ENCODE data around the gene NPHP4. TPM values are rescaled to one million over a fixed set of nuclear protein-coding genes. Genes with fewer than 3 reads are reported as not detected.

The NPHP4 gene
- total RNA-seq, 1 experiment from 2014 or later = 3.4 TPM

GRCh38 chr1:5886541-5887348 lies 105.5 kb downstream of the NPHP4 start:
- DNase-seq (ENCODE audit: low read depth, low spot score) = no peak
- in situ Hi-C loops (cut with HindIII; ENCODE audit: low pct_unique_long_range_greater_than_20kb, low sequenced_read_pairs) = no loop called here

GRCh38 chr1:5886140-5886483 lies 106.1 kb downstream of the NPHP4 start:
- no peak for DNase-seq (ENCODE audit: low read depth, low spot score)
- in situ Hi-C loops (cut with HindIII; ENCODE audit: low pct_unique_long_range_greater_than_20kb, low sequenced_read_pairs) = no loop called here

- in situ Hi-C loops (cut with HindIII; ENCODE audit: low pct_unique_long_range_greater_than_20kb, low sequenced_read_pairs) = no loop called here
These were observed 106.6 kb downstream of the NPHP4 start for GRCh38 chr1:5885471-5886139.

GRCh38 chr1:5884110-5884509 lies 108.1 kb downstream of the NPHP4 start:
- in situ Hi-C loops (cut with HindIII; ENCODE audit: low pct_unique_long_range_greater_than_20kb, low sequenced_read_pairs) = no loop called here

More at GRCh38 chr1:5885471-5886139, 106.6 kb downstream of the NPHP4 start:
- DNase-seq (ENCODE audit: low read depth, low spot score) = no peak

GRCh38 chr1:5883129-5884048 lies 108.8 kb downstream of the NPHP4 start:
- no peak for DNase-seq (ENCODE audit: low read depth, low spot score)
- in situ Hi-C loops (cut with HindIII; ENCODE audit: low pct_unique_long_range_greater_than_20kb, low sequenced_read_pairs) = no loop called here

More at GRCh38 chr1:5884110-5884509, 108.1 kb downstream of the NPHP4 start:
- no peak for DNase-seq (ENCODE audit: low read depth, low spot score)

GRCh38 chr1:5882367-5883128 lies 109.7 kb downstream of the NPHP4 start:
- no peak for DNase-seq (ENCODE audit: low read depth, low spot score)
- in situ Hi-C loops (cut with HindIII; ENCODE audit: low pct_unique_long_range_greater_than_20kb, low sequenced_read_pairs) = no loop called here

- in situ Hi-C loops (cut with HindIII; ENCODE audit: low pct_unique_long_range_greater_than_20kb, low sequenced_read_pairs) = no loop called here
- no peak for DNase-seq (ENCODE audit: low read depth, low spot score)
These were observed 110.6 kb downstream of the NPHP4 start for GRCh38 chr1:5881526-5882222.

- DNase-seq (ENCODE audit: low read depth, low spot score) = no peak
- in situ Hi-C loops (cut with HindIII; ENCODE audit: low pct_unique_long_range_greater_than_20kb, low sequenced_read_pairs) = no loop called here
These were observed 111.4 kb downstream of the NPHP4 start for GRCh38 chr1:5880630-5881405.

- no peak for DNase-seq (ENCODE audit: low read depth, low spot score)
- in situ Hi-C loops (cut with HindIII; ENCODE audit: low pct_unique_long_range_greater_than_20kb, low sequenced_read_pairs) = no loop called here
These were observed 112.8 kb downstream of the NPHP4 start for GRCh38 chr1:5879421-5879820.

GRCh38 chr1:5878971-5879370 lies 113.3 kb downstream of the NPHP4 start:
- no peak for DNase-seq (ENCODE audit: low read depth, low spot score)
- in situ Hi-C loops (cut with HindIII; ENCODE audit: low pct_unique_long_range_greater_than_20kb, low sequenced_read_pairs) = no loop called here

GRCh38 chr1:5877683-5878530 lies 114.3 kb downstream of the NPHP4 start:
- no peak for DNase-seq (ENCODE audit: low read depth, low spot score)
- in situ Hi-C loops (cut with HindIII; ENCODE audit: low pct_unique_long_range_greater_than_20kb, low sequenced_read_pairs) = no loop called here

- DNase-seq (ENCODE audit: low read depth, low spot score) = no peak
- in situ Hi-C loops (cut with HindIII; ENCODE audit: low pct_unique_long_range_greater_than_20kb, low sequenced_read_pairs) = no loop called here
These were observed 115.2 kb downstream of the NPHP4 start for GRCh38 chr1:5877001-5877400.

- in situ Hi-C loops (cut with HindIII; ENCODE audit: low pct_unique_long_range_greater_than_20kb, low sequenced_read_pairs) = no loop called here
These were observed 116.1 kb downstream of the NPHP4 start for GRCh38 chr1:5876094-5876650.

GRCh38 chr1:5875345-5875910 lies 116.8 kb downstream of the NPHP4 start:
- no peak for DNase-seq (ENCODE audit: low read depth, low spot score)
- in situ Hi-C loops (cut with HindIII; ENCODE audit: low pct_unique_long_range_greater_than_20kb, low sequenced_read_pairs) = no loop called here

More at GRCh38 chr1:5876094-5876650, 116.1 kb downstream of the NPHP4 start:
- no peak for DNase-seq (ENCODE audit: low read depth, low spot score)
